Body of pancreas (tissue), 4 donors: ENCODE data around the gene FXYD3. TPM values are rescaled to one million over a fixed set of nuclear protein-coding genes. Genes with fewer than 3 reads are reported as not detected.

ENCODE experiments used
- ATAC-seq: fragments of 150-250 bp; one replicate; pipeline ENCODE4 v1.9.1; 2016
- DNase-seq, 4 donors: peaks; one replicate each; pipeline ENCODE4 v3.0.0-alpha.2; 2019
- H3K27ac ChIP-seq, 4 donors: fragments of 200-600 bp; sonication (generic); 1 replicate in 3 of 4; 2 replicates in 1 of 4; pipeline versions ENCODE4 v1.5.1 to v1.6.1; 2016 to 2019; ENCODE audit warnings: mild to moderate bottlenecking in 1 of 4, mixed read lengths in 1 of 4, moderate library complexity in 1 of 4
- H3K27me3 ChIP-seq, 2 donors: fragments of 200-600 bp; sonication (generic); one replicate each; pipeline ENCODE4 v1.6.0; 2016; ENCODE audit warnings: mild to moderate bottlenecking in 1 of 2
- H3K36me3 ChIP-seq, 2 donors: fragments of 200-600 bp; sonication (generic); replicated peaks in 1 of 2; 2 replicates each; pipeline ENCODE4 v1.5.1; 2016; ENCODE audit warnings: low read depth in 2 of 2; ENCODE audit not compliant: insufficient read depth in 1 of 2
- H3K4me1 ChIP-seq: fragments of 200-600 bp; sonication (generic); one replicate; pipeline ENCODE4 v1.6.0; 2016
- H3K4me3 ChIP-seq, 2 donors: fragments of 200-600 bp; sonication (generic); 1 replicate in 1 of 2; 2 replicates in 1 of 2; pipeline ENCODE4 v1.5.1; 2016 to 2019
- H3K9me3 ChIP-seq, 3 donors: fragments of 200-600 bp; sonication (generic); 1 replicate in 2 of 3; 2 replicates in 1 of 3; pipeline ENCODE4 v1.5.1; 2016
- CTCF ChIP-seq, 7 experiments: fragments of 450-650 bp in 4 of 7; fragments of 200-600 bp in 3 of 7; sonication (generic) in 3 of 7; IDR thresholded peaks; one replicate each; pipeline ENCODE4 v1.5.1; 2016 to 2019; ENCODE audit warnings: antibody characterized with exemption in 7 of 7
- POLR2A ChIP-seq, 3 donors: fragments of 450-650 bp; IDR thresholded peaks; one replicate each; pipeline ENCODE4 v1.6.1; 2016; ENCODE audit warnings: antibody characterized with exemption in 3 of 3, mild to moderate bottlenecking in 2 of 3
- WGBS, 2 donors: methylation state at CpG; one replicate each; pipeline ENCODE4 v1.1.5; 2017; 5-methylcytosine and 5-hydroxymethylcytosine counted together
- intact Hi-C: fragments of 100-400 bp; cut with DNase I; formaldehyde crosslinking; loops from one replicate; pipeline ENCODE4 v1.15.1; 2023
- total RNA-seq, 2 donors: library from RNA; depleted of rRNA; stranded (reverse); fragments of >200 nt; gene quantifications; one replicate each; pipeline ENCODE4 v1.1.0, GENCODE V29; 2016

Gene FXYD3
- total RNA-seq, 2 donors from 2014 or later, result 13.5 to 51.6 TPM

- 75 to 82% methylated on average over 6 of the region's 6 CpGs for WGBS, 2 donors
- Histone ChIP-seq H3K4me3 (no peak overlapping the region), H3K27me3 (no peaks in the 10 kb centered on the region), H3K9me3 (peaks cover 0 to 12% (median 0%) of the 10 kb centered on the region in 3 donors), H3K36me3 (no peaks in the 10 kb centered on the region), H3K27ac (no peak overlapping the region), H3K4me1 (no peaks in the 10 kb centered on the region)
- DNase-seq, result no peak
- TF ChIP-seq POLR2A (IDR thresholded peaks at IDR 0.05), result no peak
- TF ChIP-seq CTCF (IDR thresholded peaks at IDR 0.05), result no peak
- intact Hi-C loops, result no loop called here
- no peak for ATAC-seq
These were observed 47.1 kb downstream of the FXYD3 start for GRCh38 chr19:35162471-35163326.

- Histone ChIP-seq H3K9me3 (peaks cover 0 to 12% (median 0%) of the 10 kb centered on the region in 3 donors), H3K27me3 (no peaks in the 10 kb centered on the region), H3K4me1 (no peaks in the 10 kb centered on the region), H3K4me3 (no peak overlapping the region), H3K27ac (no peak overlapping the region), H3K36me3 (no peaks in the 10 kb centered on the region)
- TF ChIP-seq POLR2A (IDR thresholded peaks at IDR 0.05) (no peak), CTCF (IDR thresholded peaks at IDR 0.05) (no peak)
- intact Hi-C loops, result no loop called here
- WGBS, 2 donors, result 28 to 78% methylated on average over 2 of the region's 2 CpGs
- ATAC-seq (no peak), DNase-seq (no peak)
These were observed 48.8 kb downstream of the FXYD3 start for GRCh38 chr19:35164418-35164817.

GRCh38 chr19:35165200-35166058 is 49.8 kb downstream of the FXYD3 start:
- TF ChIP-seq CTCF (IDR thresholded peaks at IDR 0.05) (no peak), POLR2A (IDR thresholded peaks at IDR 0.05) (no peak)
- DNase-seq, result no peak
- Histone ChIP-seq H3K36me3 (no peaks in the 10 kb centered on the region), H3K4me1 (no peaks in the 10 kb centered on the region), H3K4me3 (no peak overlapping the region), H3K27me3 (no peaks in the 10 kb centered on the region), H3K27ac (no peak overlapping the region), H3K9me3 (peaks cover 0 to 12% (median 0%) of the 10 kb centered on the region in 3 donors)
- 63 to 73% methylated on average over 5 of the region's 5 CpGs for WGBS, 2 donors
- intact Hi-C loops, result no loop called here
- ATAC-seq, result no peak

GRCh38 chr19:35166100-35167063 is 50.8 kb downstream of the FXYD3 start:
- intact Hi-C loops, result no loop called here
- Histone ChIP-seq H3K27me3 (no peaks in the 10 kb centered on the region), H3K36me3 (no peaks in the 10 kb centered on the region), H3K9me3 (peaks cover 0 to 12% (median 0%) of the 10 kb centered on the region in 3 donors), H3K27ac (no peak overlapping the region), H3K4me1 (no peaks in the 10 kb centered on the region), H3K4me3 (no peak overlapping the region)
- 87 to 91% methylated on average over 7 of the region's 7 CpGs for WGBS, 2 donors
- ATAC-seq, result no peak
- no peak for TF ChIP-seq POLR2A (IDR thresholded peaks at IDR 0.05)
- TF ChIP-seq CTCF (IDR thresholded peaks at IDR 0.05), result no peak
- no peak for DNase-seq
